HG03575 (cell line): ENCODE results near the gene RIC8B.

Experiments
- ATAC-seq: cut with Tn5 transposase; IDR thresholded peaks from one replicate; pipeline ENCODE4 v1.9.1; 2021; ENCODE audit not compliant: unreplicated experiment, insufficient number of reproducible peaks, low FRiP score; ENCODE audit errors: extremely low read depth

RIC8B gene

DNA sequence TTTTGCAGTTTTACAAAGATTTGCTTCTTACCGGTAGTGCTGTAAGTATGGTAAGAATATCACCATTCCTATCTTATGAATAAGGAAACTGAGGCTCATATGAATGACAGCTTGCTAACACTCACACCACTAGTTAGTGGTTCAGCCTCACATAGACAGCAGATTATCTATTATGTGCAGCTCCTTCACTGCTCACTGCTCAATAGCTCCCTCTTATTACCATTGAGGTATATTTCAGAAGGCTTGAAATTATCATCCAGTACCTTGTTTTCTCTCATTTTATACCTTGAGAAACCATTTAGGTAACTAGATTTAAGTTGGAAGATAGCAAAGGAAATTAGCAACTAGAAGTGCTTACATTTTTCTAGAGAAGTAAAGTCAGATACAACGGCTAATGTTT lies 15.5 kb downstream of the RIC8B start:
- ATAC-seq: no peak

DNA sequence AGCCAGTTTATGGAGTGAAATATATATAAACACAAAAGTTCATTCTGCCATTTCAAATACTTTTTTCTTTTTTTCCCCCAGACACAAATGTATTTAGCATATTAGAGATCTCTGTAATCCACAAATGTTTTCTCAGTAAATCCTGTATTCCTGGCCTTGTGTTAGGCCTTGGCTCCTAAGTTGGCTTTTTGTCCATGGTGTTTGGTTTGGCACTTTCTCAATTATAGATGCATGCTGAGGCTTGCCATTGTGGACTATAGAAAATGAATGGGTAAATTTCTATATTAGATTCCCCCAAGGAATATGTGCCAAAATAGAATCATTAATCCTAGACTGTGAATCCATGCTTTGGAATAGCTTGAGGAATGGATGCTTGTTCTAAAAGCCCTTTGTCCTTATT lies 17.0 kb downstream of the RIC8B start:
- no peak for ATAC-seq

DNA sequence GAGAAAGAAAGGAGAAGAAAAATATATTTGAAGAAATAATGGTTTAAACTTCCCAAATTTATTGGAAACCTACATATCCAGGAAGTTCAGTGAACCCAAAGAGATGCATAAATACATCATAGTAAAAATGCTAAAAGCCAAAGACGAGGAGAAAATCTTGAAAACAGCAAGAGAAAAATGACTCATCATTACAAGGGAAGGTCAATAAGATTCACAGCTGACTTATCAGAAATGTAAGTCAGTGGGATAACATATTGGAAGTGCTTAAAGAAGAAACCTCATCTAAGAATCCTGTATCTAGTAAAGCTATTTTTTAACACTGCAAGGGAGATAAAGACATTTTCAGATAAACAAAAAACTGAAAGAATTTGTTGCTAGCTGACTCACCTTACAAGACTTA lies 19.9 kb downstream of the RIC8B start:
- no peak for ATAC-seq

DNA sequence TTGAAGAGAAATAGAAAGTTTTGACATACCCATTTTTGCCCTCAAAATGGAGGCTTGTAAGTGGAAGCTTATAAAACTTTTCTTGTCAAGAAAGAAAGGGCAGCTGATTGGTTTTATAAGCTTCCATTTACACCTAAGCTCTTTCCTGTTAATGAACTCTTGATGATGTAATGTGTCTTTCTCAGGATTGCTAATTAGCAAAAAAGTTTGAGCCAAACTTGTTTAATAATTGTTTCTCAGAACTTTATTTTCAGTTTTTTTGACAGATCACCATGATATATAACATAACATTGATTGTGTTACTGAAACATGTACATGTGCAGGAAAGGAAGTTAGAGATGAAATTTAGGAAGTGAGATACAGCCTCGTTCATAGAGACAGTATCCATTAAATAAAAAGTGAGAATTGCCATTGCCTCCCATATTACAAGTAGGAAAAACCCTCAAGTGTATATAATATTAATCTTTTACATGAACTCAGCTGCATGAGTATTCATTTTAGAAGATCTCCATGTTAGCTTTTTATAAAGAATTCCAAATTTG lies 26.8 kb downstream of the RIC8B start:
- ATAC-seq: no peak

DNA sequence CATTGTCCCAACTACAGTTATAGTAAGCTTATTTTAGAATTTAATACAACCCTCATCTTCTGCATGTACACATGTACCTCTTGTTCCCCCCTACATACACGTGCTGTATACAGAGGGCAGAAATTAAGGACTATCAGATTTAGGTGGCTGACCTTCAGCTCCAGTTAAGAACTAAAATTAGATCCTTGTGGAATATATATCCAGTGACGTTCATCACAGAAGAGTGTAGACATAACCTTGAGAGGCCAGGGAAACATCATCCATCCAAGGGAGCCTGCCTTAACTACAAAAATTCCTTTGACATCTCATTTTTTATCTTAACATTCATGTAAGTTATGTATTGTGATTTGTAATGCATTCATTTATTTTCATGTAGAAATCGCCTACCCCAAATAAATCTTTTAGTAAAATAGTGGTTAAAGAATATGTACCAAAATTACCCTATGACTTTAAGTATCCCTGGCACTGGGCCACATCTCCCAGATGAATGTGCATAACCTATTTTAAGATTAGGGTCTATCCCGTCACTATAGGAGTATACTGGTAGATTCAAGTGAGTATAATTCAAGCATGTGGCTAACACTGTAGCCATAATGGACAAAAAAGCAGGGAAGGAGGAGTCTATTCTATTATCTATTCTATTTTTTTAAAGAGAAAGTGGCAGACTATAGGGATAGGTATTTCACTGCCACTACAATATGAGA lies 27.5 kb downstream of the RIC8B start:
- no peak for ATAC-seq

DNA sequence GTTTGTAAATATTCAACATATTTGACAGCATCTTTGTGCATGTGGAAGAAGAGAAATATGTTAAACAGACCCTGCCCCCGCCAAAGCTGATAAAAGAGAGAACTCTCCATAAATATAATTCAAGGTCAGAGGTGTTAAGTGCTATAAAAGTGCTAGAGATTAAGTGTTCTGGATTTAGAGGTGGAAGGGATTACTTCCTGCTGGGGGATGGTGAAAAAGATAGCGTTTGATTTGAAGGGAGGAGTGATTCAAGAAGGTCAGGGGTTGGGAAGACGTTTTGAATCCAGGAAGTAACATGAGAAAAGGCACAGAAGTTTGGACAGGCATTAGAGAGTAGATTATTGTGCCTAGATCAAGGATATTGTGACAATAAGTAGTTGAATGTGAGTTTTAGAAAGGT lies 30.2 kb downstream of the RIC8B start:
- ATAC-seq: no peak

DNA sequence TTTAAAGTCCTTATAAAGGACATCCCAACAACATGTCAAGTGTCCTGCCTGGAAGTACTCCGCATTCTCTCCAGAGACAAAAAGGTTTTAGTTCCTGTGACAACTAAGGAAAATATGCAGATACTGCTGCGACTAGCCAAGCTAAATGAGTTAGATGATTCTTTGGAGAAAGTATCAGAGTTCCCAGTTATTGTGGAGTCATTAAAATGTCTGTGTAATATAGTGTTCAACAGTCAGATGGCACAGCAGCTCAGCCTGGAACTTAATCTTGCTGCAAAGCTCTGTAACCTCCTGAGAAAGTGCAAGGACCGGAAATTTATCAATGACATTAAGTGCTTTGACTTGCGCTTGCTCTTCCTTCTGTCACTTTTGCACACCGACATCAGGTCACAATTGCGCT lies 40.2 kb downstream of the RIC8B start:
- no peak for ATAC-seq

DNA sequence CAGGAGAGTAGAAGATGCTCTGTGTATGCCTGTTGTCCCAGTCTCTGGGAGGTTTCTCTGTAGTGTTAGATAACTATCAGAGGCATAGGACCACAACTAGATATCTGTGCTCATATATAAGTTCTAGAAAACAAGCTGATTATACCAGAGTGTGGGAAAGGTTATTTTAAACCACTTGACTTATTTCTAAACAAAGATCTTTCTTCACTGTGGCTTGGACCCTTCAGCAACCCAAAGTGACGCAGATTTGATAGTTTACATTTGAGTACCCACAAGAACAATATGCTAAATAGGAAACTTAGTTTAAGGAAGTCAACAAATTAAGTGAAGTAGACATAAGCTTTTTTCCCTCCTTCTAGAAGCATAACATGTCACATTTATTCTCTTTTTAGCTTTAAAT lies 41.3 kb downstream of the RIC8B start:
- ATAC-seq: no peak

DNA sequence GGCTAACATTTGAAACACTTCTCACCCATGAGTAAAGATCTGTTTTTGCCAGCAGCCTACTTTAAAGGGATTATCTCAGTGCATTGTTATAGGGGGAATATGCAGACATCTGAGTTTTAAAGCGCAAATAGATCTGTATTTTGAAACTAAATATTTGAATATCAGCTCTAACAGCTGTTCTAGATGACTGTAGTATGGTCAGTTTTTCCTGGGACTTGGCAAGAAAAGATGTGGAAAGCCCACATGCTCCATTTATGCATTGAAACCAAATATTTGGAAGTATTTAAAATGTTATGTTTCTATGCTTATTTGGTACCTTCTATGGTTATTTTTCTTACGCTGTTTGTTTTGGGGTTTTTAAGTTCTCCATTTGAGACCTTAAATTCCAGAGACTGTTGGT lies 41.7 kb downstream of the RIC8B start:
- ATAC-seq: no peak

DNA sequence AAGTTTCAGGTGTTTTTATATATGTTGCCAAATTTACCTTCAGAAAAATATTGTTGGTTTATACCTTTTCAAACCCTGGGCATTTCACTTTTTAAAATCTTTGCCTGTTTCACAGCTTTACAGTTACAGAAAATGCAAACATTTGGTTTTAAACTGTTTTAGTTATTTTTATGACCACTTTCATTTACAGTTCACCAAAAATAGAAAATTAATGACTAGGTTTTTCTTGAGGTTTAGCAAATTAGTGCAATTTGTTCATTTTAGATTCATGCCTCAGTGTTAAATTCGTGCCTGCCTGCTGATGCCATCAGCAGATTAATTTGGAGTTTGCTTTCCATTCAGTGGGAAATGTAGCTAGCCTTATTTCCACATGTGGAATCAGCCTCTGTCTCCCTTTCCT lies 45.5 kb downstream of the RIC8B start:
- no peak for ATAC-seq

DNA sequence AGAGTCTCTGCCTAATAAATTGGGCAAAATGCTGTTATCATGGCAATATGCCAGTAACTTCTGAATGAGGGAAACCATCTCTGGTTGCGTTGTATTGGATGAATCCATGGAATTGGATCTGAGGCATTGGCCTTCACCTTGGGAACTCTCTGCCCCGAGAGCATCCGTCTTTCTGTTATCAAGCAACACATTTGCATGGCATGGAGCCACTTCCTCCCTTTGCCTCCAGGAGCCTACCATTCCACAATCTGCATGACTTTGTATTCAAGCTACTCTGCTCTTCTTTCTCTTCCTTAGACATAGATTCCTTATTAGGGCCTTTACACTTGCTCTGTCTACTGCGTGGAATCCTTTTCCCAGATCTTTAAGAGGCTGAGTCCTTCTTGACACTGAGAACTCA lies 57.2 kb downstream of the RIC8B start:
- ATAC-seq: no peak

DNA sequence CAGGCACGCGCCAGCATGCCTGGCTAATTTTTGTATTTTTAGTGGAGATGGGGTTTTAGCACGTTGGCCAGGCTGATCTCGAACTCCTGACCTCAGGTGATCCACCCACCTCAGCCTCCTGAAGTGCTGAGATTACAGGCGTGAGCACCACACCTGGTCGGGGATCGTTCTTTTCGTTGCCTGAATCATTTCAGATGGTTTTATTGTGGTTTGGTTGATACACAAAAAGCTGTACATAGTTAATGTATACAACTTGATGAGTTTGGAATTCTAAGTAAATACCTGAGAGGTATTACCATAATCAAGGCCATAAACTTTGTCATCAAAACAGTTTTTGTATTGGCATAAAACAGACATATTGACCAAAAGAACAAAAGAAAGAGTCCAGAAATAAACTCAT lies 63.3 kb downstream of the RIC8B start:
- ATAC-seq: no peak

DNA sequence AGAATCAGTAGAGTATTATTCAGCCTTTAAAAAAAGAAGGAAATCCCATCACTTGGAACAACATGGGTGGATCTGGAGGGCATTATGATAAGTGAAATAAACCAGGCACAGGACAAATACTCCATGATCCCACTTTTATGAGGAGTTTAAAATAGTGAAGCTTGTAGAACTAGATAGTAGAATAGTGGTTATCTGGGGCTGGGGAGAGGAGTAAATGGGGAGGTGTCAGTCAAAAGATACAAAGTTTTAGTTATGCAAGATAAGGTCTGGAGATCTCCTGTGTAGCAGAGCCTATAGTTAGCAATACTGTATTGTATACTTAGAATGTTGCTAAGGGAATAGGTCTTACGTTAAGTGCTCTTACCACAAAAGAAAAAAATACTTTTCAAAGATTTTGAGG lies 64.9 kb downstream of the RIC8B start:
- ATAC-seq: no peak

DNA sequence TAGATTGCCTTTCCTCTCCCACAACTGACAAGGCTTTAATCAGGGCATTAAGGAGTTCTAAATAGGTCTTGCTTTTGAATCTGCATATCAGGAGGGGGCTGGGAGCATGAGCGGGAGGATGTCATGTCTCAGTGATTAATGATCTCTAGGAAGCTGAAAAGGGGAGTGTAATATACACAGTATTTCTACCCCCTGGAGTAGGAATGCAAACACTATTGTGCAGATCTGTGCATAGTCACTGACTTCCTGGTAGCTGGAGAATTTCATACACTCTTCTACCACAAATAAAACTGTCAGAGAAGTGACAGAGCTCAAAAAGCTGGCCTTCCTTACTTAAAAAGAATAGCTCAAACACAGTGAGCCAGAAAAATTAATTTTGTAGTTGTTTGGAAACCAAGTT lies 65.8 kb downstream of the RIC8B start:
- ATAC-seq: no peak

DNA sequence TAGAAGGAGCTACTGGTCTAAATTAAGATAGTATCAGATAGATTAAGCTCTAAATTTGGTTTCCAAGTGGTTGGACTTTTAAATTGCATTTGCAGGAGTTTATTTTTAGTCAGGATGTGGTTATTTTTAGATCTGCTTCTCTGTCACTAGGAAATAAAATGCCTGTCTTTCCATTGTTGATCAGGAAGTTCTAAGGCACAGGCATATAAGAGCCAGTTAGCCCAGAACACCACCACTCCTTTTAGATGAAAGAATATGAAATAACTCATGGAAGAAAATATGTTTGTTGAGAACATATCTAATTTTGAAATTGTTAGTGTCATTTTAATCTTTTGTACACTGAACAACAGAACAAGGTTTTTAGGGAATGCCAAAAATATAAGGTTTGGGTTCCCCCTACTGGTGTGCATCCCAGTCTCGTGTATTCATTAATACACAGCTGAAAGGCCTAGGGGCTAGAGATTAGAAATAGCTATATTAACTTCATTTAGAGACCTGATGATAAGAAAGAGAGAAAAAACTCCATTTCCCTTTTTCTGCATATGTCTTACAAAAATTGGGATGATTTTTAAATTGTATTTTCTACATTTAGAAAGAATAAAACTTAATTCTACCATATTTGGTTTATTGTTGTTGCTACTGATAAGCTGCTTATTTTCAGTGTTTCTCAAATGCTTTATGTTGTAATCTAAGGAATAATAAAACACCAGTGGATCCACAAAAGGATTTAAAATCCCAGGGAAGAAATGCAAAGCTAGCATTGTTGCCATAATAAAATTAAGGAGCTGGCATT lies 67.2 kb downstream of the RIC8B start:
- no peak for ATAC-seq

DNA sequence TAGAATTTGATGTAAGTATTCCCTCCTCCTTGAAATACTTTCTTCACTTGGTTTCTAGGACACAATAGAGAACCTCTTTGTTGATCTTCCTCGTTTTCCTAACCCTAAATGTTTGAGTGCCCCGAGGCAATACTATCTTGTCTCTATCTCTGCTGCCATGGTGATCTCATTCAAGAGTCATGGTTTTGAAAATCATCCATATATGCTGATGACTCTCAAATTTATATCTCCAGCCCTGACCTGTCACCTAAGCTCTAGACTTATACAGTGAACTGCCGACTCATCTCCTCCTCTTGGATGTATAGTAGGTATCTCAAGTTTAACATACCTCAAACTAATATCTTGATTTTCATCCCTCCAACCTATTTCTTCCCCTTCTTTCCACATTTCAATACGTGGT lies 71.4 kb downstream of the RIC8B start:
- no peak for ATAC-seq

DNA sequence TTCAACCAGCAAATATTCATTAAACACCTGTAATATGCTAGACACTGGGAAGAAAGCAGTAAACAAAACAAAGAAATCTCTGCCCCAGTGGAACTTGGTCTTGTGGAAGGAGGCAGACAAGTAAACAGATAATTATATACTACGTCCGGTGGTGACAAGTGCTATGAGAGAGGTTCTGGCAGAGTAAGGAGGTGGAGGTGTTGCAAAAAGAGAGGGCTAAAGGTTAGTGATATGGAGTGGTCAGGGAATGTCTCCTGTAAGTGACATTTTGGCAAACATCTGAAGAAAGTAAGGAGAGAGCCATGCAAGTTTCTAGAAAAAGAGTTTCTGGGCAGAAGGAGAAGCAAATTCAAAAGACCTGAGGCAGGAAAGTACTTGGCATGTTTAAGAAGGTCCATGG lies 73.4 kb downstream of the RIC8B start:
- ATAC-seq: no peak

DNA sequence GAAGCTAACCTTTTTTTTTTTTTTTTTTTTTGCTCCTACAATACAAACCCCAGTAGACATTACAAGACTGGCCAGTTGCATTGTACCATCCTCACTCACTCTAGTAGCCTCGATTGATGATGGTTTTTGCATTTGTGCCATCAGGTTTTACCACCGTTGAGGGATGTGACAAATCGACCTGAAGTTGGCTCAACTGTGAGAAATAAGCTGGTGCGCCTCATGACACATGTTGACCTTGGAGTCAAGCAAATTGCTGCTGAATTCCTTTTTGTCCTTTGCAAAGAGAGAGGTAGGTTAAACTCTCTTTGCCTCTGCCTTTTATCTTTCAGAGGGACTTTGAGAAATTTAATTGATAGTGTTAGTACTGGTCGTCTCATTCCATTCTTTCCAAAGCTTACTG lies 76.8 kb downstream of the RIC8B start:
- ATAC-seq: no peak

DNA sequence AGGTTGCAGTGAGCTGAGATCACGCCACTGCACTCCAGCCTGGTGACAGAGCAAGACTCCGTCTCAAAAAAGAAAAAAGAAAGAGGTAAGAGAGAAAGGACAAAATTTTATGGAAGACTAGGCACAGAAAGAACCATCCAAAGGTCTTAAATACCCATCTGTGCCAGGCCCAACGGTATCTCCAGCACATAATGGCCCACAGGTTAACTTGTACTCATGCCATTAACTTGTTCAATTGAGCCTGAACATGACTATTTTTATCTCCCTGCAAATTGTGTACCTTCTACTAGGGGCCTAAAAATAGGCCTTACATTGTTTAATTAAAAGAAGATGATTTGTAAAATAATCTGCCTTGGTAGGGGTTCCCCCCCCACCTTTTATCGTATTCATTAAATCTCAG lies 80.2 kb downstream of the RIC8B start:
- ATAC-seq: no peak

DNA sequence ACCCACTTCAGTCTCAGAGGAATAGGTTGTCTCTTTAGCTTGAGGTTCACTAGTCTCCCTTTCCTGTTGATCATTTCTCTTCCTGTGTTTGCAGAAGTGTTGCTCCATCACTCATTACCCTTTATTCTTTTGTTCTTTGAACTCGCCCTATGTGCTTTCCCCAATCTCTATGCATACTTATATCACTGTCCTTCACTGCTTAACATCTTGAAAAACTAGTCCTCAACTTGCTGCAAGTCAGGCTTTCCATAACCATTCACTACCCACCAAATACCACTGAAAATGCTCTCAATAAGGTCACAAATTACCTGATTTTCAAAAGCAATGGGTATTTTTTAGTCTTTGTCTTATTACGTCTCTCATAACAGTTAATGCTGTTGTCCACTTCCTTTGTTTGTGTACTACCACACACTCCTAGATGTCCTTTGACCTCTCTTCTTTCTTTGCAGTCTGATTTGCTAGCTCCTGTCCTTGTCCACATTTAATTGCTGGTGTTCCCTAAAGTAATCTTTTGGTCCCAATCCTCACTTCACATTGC lies 80.8 kb downstream of the RIC8B start:
- no peak for ATAC-seq
